SK-N-SH treated with all-trans-retinoic acid at 6 μM for 48 hours (cell line): ENCODE measurements around the gene FARS2.
A peak's percentile ranks its signal among the peaks of the same experiment; 100 is the strongest.

Experiments
- CSDC2 ChIP-seq: fragments of 250-450 bp; sonication (Bioruptor Pico); IDR thresholded peaks from 2 replicates; pipeline ENCODE4 v1.5.0; 2020; ENCODE audit warnings: mild to moderate bottlenecking, moderate library complexity
- ESRRG ChIP-seq: fragments of 250-450 bp; sonication (Bioruptor Pico); IDR thresholded peaks from 2 replicates; pipeline ENCODE4 v1.6.1; 2021; ENCODE audit warnings: mild to moderate bottlenecking
- RARB ChIP-seq: fragments of 250-450 bp; sonication (Bioruptor Pico); IDR thresholded peaks from 2 replicates; pipeline ENCODE4 v1.8.0; 2021; ENCODE audit warnings: mild to moderate bottlenecking, moderate library complexity
- TCF4 ChIP-seq: fragments of 250-450 bp; sonication (Bioruptor Pico); IDR thresholded peaks from 2 replicates; pipeline ENCODE4 v1.8.0; 2021; ENCODE audit warnings: mild to moderate bottlenecking, moderate library complexity, borderline replicate concordance
- ZC3H10 ChIP-seq: fragments of 250-450 bp; sonication (Bioruptor Pico); IDR thresholded peaks from 2 replicates; pipeline ENCODE4 v1.5.1; 2021; ENCODE audit warnings: mild to moderate bottlenecking, moderate library complexity

DNA sequence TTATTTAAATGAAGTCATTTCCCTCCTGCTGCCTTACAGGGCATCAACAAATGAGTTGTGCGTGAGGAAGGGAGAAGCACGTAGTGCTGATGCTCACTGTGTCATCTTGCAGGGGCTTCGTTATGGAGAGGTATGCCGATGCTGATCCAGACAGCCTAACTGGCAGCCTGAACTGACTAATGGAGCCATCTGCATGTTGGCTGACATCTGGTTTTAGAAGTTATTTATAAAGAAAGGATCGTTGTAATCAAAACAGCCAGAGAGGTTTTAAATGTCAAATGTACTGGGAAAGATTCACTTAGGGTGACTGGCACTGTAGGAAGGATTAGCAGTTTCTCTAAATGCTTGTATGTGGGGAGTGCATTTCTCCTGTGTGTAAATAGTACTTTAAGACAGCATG, 54.6 kb downstream of the FARS2 start:
- TF ChIP-seq RARB (CRISPR knock-in tag): no peak
- TF ChIP-seq TCF4 (CRISPR knock-in tag): peak; percentile 58; the same call in 1 of the 2 replicates
- no peak for TF ChIP-seq CSDC2
- TF ChIP-seq ZC3H10 (CRISPR knock-in tag): no peak
- TF ChIP-seq ESRRG (CRISPR knock-in tag): no peak
